Epithelial cell of esophagus (primary cell): ENCODE measurements around the gene CCT6A.
A peak's percentile ranks its signal among the peaks of the same experiment; 100 is the strongest.
"Not testable (repeated sequence)": the region's sequence is repeated elsewhere in the genome, so short reads cannot be mapped to it uniquely, and the experiment has no call there.

Source experiments
- DNase-seq: peaks from one replicate; pipeline ENCODE4 v3.0.0; 2010; ENCODE audit warnings: low read depth
- H3K4me3 ChIP-seq: 2 replicates; pipeline ENCODE4 v1.5.1; 2011; ENCODE audit warnings: mild to moderate bottlenecking, low read length, control low read depth
- CTCF ChIP-seq: IDR thresholded peaks from 2 replicates; pipeline ENCODE4 v1.5.1; 2011; ENCODE audit warnings: low read depth, mild to moderate bottlenecking, low read length, control low read depth, inconsistent platforms; ENCODE audit not compliant: insufficient read depth; ENCODE audit errors: missing control alignments

Gene CCT6A

GRCh38 chr7:56023500-56023899 is 28.1 kb upstream of the CCT6A start:
- no peak for DNase-seq
- TF ChIP-seq CTCF: no peak

GRCh38 chr7:56026538-56026937 is 25.0 kb upstream of the CCT6A start:
- DNase-seq: peak; percentile 88
- TF ChIP-seq CTCF: no peak
- H3K4me3 ChIP-seq: no peak overlapping the region

More at GRCh38 chr7:56023500-56023899, 28.1 kb upstream of the CCT6A start:
- no peak overlapping the region for H3K4me3 ChIP-seq

GRCh38 chr7:56028942-56029630 is 22.5 kb upstream of the CCT6A start:
- H3K4me3 ChIP-seq: no peak overlapping the region
- peak; percentile 51 for DNase-seq
- no peak for TF ChIP-seq CTCF

DNA sequence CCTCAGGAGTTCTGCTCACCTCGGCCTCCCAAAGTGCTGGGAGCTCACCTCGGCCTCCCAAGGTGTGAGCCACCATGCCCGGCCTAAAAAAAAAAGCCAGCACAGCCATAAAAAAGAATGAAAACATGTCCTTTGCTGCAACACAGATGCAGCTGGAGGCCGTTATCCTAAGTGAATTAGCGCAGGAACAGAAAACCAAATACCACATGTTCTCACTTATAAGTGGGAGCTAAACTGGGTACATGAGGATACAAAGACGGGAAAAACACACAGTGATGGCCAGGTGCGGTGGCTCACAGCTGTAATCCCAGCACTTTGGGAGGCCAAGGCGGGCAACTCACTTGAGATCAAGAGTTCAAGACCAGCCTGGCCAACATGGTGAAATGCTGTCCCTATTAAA is 21.2 kb upstream of the CCT6A start:
- no peak overlapping the region for H3K4me3 ChIP-seq
- no peak for TF ChIP-seq CTCF
- no peak for DNase-seq

DNA sequence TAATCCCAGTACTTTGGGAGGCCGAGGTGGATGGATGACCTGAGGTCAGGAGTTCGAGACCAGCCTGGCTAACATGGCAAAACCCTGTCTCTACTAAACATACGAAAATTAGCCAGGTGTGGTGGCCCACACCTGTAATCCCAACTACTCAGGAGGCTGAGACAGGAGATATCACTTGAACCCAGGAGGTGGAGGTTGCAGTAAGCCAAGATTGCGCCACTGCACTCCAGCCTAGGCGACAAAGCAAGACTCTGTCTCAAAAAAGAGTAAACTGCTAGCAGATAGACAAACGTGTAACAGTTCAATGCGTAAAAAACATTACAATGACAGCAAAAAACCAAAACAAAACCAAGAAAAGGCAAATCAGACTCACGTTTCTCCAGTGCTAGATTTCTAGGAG is 20.0 kb upstream of the CCT6A start:
- DNase-seq, H3K4me3 ChIP-seq: not testable (repeated sequence)

DNA sequence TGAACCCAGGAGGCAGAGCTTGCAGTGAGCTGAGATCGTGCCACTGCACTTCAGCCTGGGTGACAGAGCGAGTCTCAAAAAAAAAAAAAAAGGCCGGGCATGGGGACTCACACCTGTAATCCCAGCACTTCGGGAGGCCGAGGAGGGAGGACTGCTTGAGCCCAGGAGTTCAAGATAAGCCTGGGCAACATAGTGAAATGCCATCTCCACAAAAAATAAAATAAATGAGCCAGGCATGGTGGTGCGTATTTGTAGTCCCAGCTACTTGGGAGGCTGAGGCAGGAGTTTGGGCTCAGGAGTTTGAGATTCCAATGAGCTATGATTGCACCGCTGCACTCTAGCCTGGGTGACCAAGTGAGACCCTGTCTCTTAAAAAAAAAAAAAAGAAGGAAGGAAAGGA is 19.0 kb upstream of the CCT6A start:
- H3K4me3 ChIP-seq, DNase-seq: not testable (repeated sequence)

DNA sequence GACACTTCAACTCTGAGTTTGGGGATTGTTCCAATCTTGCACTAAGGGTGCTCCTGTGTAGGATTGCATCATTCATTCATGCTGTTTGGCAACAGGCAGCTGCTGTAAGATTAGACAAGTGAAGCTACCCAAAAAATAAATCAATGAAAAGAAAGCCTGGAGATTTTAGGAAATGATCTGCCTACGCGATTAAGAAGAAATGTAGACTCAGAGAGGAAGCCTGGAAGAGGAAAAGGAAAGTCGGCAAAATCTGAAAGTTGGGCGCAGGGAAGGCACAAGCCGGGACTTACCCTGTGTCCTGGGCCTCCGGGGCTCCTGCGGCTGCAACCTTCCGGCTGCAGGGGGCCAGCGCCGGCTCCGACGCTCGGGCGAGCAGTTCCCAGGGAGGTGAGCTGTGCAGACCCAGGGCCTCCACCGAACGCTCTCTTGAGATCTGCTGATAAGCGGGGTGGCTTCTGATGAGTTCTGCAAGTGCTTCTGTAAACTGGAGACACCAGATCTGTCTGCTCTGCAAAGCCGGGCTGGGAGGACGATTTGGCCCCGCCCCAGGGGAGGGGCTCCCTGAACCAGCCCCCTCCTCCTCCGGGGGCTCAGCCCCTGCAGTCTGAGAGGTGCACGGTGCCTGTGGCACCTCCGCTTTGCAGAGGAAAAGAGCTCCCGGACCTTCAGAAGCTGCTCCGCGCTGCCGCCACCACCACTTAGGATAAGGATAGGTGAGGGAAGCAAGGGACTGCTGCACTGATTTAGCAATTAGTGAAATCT is 17.7 kb upstream of the CCT6A start:
- peak; percentile 73 for DNase-seq
- peak; percentile 19 for TF ChIP-seq CTCF
- peak overlapping the region; percentile 70 for H3K4me3 ChIP-seq

DNA sequence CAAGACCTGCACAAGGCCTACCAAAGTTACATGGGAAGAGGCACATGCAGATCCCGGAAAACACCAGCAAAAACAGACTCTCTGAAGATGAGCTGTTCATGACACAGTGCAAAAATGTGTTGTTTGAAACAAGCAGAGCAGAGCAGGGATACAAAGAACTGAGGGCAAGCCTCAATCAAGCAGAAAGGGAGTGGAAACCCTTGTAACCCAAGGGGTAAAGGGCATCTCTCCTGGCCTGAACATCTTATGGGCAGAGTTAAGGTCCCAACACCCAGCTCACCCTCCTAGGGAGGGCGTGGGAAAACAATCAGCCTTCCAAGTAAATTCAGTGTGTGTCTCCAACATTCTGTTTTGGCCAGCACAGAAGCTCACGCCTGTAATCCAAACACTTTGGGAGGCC is 10.8 kb upstream of the CCT6A start:
- TF ChIP-seq CTCF: no peak
- H3K4me3 ChIP-seq: no peak overlapping the region
- DNase-seq: no peak

GRCh38 chr7:56045758-56046157 is 5.8 kb upstream of the CCT6A start:
- DNase-seq, H3K4me3 ChIP-seq: not testable (repeated sequence)
